Aorta (tissue), 5 donors: ENCODE results near the gene SCP2. TPM values are rescaled to one million over a fixed set of nuclear protein-coding genes. Genes with fewer than 3 reads are reported as not detected.

ENCODE experiments used
- ATAC-seq: fragments of 200-7000 bp; cut with Tn5 transposase; one replicate; pipeline ENCODE4 v1.9.1; 2022; ENCODE audit warnings: moderate library complexity; ENCODE audit not compliant: low FRiP score
- DNase-seq, 2 donors: peaks; one replicate each; pipeline ENCODE4 v3.0.0-alpha.2; 2020
- H3K27ac ChIP-seq, 2 donors: one replicate each; pipeline ENCODE4 v1.5.1; 2013; ENCODE audit warnings: low read length in 2 of 2, mild to moderate bottlenecking in 2 of 2, moderate library complexity in 2 of 2, control low read depth in 1 of 2, inconsistent platforms in 1 of 2, low read depth in 1 of 2
- H3K27me3 ChIP-seq, 2 donors: one replicate each; pipeline ENCODE4 v1.6.1; 2013; ENCODE audit warnings: control low read depth in 1 of 2, low read length in 1 of 2, mild to moderate bottlenecking in 1 of 2, moderate library complexity in 1 of 2; ENCODE audit not compliant: insufficient read depth in 2 of 2, control insufficient read depth in 1 of 2
- H3K36me3 ChIP-seq, 2 donors: one replicate each; pipeline ENCODE4 v1.6.1; 2013; ENCODE audit warnings: control low read depth in 1 of 2, low read length in 1 of 2, mild to moderate bottlenecking in 1 of 2; ENCODE audit not compliant: insufficient read depth in 2 of 2, control insufficient read depth in 1 of 2
- H3K4me1 ChIP-seq, 2 donors: one replicate each; pipeline ENCODE4 v1.6.1; 2013; ENCODE audit warnings: low read length in 2 of 2, control low read depth in 1 of 2, mild to moderate bottlenecking in 1 of 2, moderate library complexity in 1 of 2; ENCODE audit not compliant: insufficient read depth in 2 of 2, control insufficient read depth in 1 of 2
- H3K4me3 ChIP-seq, 2 donors: one replicate each; pipeline ENCODE4 v1.5.1; 2013; ENCODE audit warnings: low read length in 2 of 2, control low read depth in 1 of 2, mild to moderate bottlenecking in 1 of 2
- H3K9me3 ChIP-seq: one replicate; pipeline ENCODE4 v1.6.1; 2013; ENCODE audit warnings: mild to moderate bottlenecking, low read length; ENCODE audit not compliant: control insufficient read depth
- WGBS, 2 donors: extraction: QIAGEN DNeasy Blood & Tissue Kit; methylation state at CpG; one replicate each; pipeline ENCODE4 v1.1.7; 2013; 5-methylcytosine and 5-hydroxymethylcytosine counted together
- intact Hi-C, 2 donors: fragments of 100-400 bp; cut with DNase I; formaldehyde crosslinking; loops; one replicate each; pipeline versions ENCODE4 v1.14.2 to v1.15.0; 2022
- microRNA-seq, 2 donors: library from miRNA; unstranded; fragments of <30 nt; microRNA quantifications; one replicate each; pipeline ENCODE4 v1.2.0, GENCODE V29; 2020
- polyA plus RNA-seq, 2 donors: library from polyadenylated mRNA; stranded (reverse); fragments of 200-250 nt; gene quantifications; one replicate each; pipeline ENCODE4 v1.2.3, GENCODE V29; 2013
- total RNA-seq, 2 donors: library from RNA; stranded (reverse); fragmentation: NEBNext Ultra II Directional; extraction: Animal tissue kit (Norgen Biotek cat#: 25700); gene quantifications; one replicate each; pipeline ENCODE4 v1.2.1, GENCODE V29; 2021
- donor health status: healthy with polysubstance abuse.
- donor health status: Bipolar disorder and iron deficiency.
- donor health status: DM: no; HTN: no; CAD: no.
- donor health status: DM: no; HTN: no; CAD: no.
- donor health status: DM: yes; HTN: yes; CAD: no.

Gene SCP2
- total and polyA plus RNA-seq, 4 donors: 80.3 to 309 (median 120) TPM

GRCh38 chr1:53093778-53094532 lies 166.9 kb downstream of the SCP2 start:
- no peak for ATAC-seq

GRCh38 chr1:53094533-53094919 lies 167.4 kb downstream of the SCP2 start:
- H3K27ac ChIP-seq: no peak overlapping the region
- H3K9me3 ChIP-seq: no peaks in the 10 kb centered on the region
- DNase-seq (no peak), ATAC-seq (no peak)
- H3K36me3 ChIP-seq: no peaks in the 10 kb centered on the region
- H3K27me3 ChIP-seq: no peaks in the 10 kb centered on the region
- H3K4me3 ChIP-seq: no peak overlapping the region
- intact Hi-C loops: no loop called here
- no peaks in the 10 kb centered on the region for H3K4me1 ChIP-seq
- WGBS, 2 donors: 69 to 77% methylated on average over 13 of the region's 13 CpGs

More at GRCh38 chr1:53093778-53094532, 166.9 kb downstream of the SCP2 start:
- H3K36me3 ChIP-seq: no peaks in the 10 kb centered on the region
- no peak overlapping the region for H3K27ac ChIP-seq
- no peaks in the 10 kb centered on the region for H3K9me3 ChIP-seq
- no peak overlapping the region for H3K4me3 ChIP-seq
- H3K27me3 ChIP-seq: no peaks in the 10 kb centered on the region
- H3K4me1 ChIP-seq: no peaks in the 10 kb centered on the region
- no peak for DNase-seq
- WGBS, 2 donors: 96% methylated on average over 20 of the region's 20 CpGs
- intact Hi-C loops: no loop called here

Small RNAs within 50 kb of the gene (microRNA-seq; reads per million reads assigned to microRNA genes)
- gene MIR1273F: 0 reads per million in 2 donors
- 0 reads per million in 2 donors for gene MIR1273G
- gene MIR5095: 0 reads per million in 2 donors

Other genes with a start within 250 kb of the SCP2 start
- gene COA7, start 228.9 kb upstream of the SCP2 start, total RNA-seq: 10 to 100 TPM in 1 of 2 donors, 1 to 10 TPM in 1; 8.8 to 10.5 TPM
- gene COA7, start 228.9 kb upstream of the SCP2 start, polyA plus RNA-seq: 1 to 10 TPM; 3.2 to 6.3 TPM
- 10 to 100 TPM; 28.9 to 32.3 TPM for gene ZYG11B, start 200.8 kb upstream of the SCP2 start, total RNA-seq
- gene ZYG11B, start 200.8 kb upstream of the SCP2 start, polyA plus RNA-seq: 1 to 10 TPM; 7.6 to 7.8 TPM
- under 1 TPM in 1 of 2 donors, not detected in 1; 0.18 TPM for gene ZYG11A, start 84.5 kb upstream of the SCP2 start, total RNA-seq
- gene ZYG11A, start 84.5 kb upstream of the SCP2 start, polyA plus RNA-seq: under 1 TPM; 0.13 TPM
- 100 to 1,000 TPM; 121 to 196 TPM for gene ECHDC2, start 5.5 kb upstream of the SCP2 start, total RNA-seq
- gene ECHDC2, start 5.5 kb upstream of the SCP2 start, polyA plus RNA-seq: 100 to 1,000 TPM in 1 of 2 donors, 10 to 100 TPM in 1; 45.5 to 501 TPM
- gene PODN, start 134.9 kb downstream of the SCP2 start, total RNA-seq: 100 to 1,000 TPM in 1 of 2 donors, 10 to 100 TPM in 1; 54.8 to 152 TPM
- 10 to 100 TPM; 14.3 to 52.9 TPM for gene PODN, start 134.9 kb downstream of the SCP2 start, polyA plus RNA-seq
- gene SLC1A7, start 215.4 kb downstream of the SCP2 start, total RNA-seq: 1 to 10 TPM in 1 of 2 donors, under 1 TPM in 1; 0.16 to 1.4 TPM
- under 1 TPM in 1 of 2 donors, not detected in 1; 0.25 TPM for gene SLC1A7, start 215.4 kb downstream of the SCP2 start, polyA plus RNA-seq